Neural crest cell (in vitro differentiated cells): ENCODE measurements around the gene ECE1. TPM values are rescaled to one million over a fixed set of nuclear protein-coding genes. Genes with fewer than 3 reads are reported as not detected.
"Not testable (repeated sequence)": the region's sequence is repeated elsewhere in the genome, so short reads cannot be mapped to it uniquely, and the experiment has no call there.

Experiments used
- DNase-seq: peaks from one replicate; pipeline ENCODE4 v3.0.0; 2021; ENCODE audit warnings: low read depth, mixed read lengths, low spot score
- H3K27ac Mint-ChIP-seq: one replicate; pipeline ENCODE4 v1.8.0; 2021; ENCODE audit warnings: mild to moderate bottlenecking, mixed read lengths; ENCODE audit not compliant: unreplicated experiment
- H3K27me3 Mint-ChIP-seq: 2 replicates; pipeline ENCODE4 v1.8.0; 2021; ENCODE audit warnings: low read depth, mild to moderate bottlenecking, mixed read lengths
- H3K36me3 Mint-ChIP-seq: 2 replicates; pipeline ENCODE4 v1.8.0; 2021; ENCODE audit warnings: low read depth, mild to moderate bottlenecking, mixed read lengths
- H3K4me1 Mint-ChIP-seq: 2 replicates; pipeline ENCODE4 v1.8.0; 2021; ENCODE audit warnings: mixed read lengths
- H3K4me3 Mint-ChIP-seq: one replicate; pipeline ENCODE4 v1.8.0; 2021; ENCODE audit warnings: mild to moderate bottlenecking, mixed read lengths
- H3K9me3 Mint-ChIP-seq: 2 replicates; pipeline ENCODE4 v1.8.0; 2021; ENCODE audit warnings: mixed read lengths
- total RNA-seq: library from RNA; stranded (reverse); gene quantifications from 2 replicates; pipeline ENCODE4 v1.2.1, GENCODE V29; 2021
- TF ChIP-seq, protein P1 (sequence below): fragments of 200-600 bp; sonication (generic); conservative IDR thresholded peaks from 2 replicates; pipeline ENCODE4 v1.5.0; 2021; ENCODE audit warnings: antibody characterized with exemption, mild to moderate bottlenecking

The ECE1 gene
- total RNA-seq, 1 donor from 2014 or later, result 40.3 TPM

DNA sequence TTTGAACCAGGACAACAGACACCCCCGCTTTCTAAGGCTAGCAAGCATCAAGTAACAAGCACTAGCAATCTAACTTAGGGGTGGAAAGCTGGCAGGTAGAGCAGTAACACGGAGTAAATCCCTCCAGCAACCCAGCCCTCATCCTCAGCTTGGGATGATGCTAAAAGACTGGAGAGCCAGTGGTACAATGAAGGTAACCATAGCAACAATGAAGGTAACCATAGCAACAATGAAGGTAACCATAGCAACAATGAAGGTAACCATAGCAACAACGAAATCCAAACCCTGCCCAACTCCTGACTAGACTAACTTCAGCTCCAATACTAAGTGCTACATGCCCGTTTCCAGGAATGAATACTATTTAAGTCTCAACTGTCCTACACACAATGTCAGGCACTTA lies 91.3 kb downstream of the ECE1 start:
- Mint-ChIP-seq H3K27ac (no peak overlapping the region), H3K4me3 (no peak overlapping the region), H3K36me3 (no peaks in the 10 kb centered on the region), H3K27me3 (no peaks in the 10 kb centered on the region), H3K9me3 (no peaks in the 10 kb centered on the region), H3K4me1 (peaks cover 6% of the 10 kb centered on the region)
- no peak for DNase-seq
- TF ChIP-seq, protein P1, sequence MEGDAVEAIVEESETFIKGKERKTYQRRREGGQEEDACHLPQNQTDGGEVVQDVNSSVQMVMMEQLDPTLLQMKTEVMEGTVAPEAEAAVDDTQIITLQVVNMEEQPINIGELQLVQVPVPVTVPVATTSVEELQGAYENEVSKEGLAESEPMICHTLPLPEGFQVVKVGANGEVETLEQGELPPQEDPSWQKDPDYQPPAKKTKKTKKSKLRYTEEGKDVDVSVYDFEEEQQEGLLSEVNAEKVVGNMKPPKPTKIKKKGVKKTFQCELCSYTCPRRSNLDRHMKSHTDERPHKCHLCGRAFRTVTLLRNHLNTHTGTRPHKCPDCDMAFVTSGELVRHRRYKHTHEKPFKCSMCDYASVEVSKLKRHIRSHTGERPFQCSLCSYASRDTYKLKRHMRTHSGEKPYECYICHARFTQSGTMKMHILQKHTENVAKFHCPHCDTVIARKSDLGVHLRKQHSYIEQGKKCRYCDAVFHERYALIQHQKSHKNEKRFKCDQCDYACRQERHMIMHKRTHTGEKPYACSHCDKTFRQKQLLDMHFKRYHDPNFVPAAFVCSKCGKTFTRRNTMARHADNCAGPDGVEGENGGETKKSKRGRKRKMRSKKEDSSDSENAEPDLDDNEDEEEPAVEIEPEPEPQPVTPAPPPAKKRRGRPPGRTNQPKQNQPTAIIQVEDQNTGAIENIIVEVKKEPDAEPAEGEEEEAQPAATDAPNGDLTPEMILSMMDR, result no peak

DNA sequence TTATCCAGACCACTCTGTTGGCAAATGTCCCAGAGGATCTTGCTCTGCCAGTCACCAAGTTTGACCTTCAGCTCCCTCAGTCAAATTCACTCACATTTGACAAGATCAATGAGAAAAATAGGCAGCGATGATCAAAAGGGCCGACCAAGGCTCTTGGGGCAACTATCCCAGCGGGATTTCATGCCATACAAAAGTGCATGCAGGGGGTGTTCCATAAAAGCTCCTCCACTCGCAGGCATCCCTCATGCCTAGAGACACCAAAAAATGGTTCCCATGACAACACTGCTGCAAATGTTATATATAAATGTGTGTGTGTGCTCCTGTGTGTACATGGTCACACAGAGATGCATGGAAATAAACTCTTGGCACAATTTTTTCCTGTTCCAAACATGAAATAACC lies 97.4 kb downstream of the ECE1 start:
- H3K36me3 Mint-ChIP-seq, result no peaks in the 10 kb centered on the region
- DNase-seq, result no peak
- TF ChIP-seq, protein P1, result no peak
- H3K9me3 Mint-ChIP-seq, result no peaks in the 10 kb centered on the region
- H3K4me3 Mint-ChIP-seq, result no peak overlapping the region
- peaks cover 16% of the 10 kb centered on the region for H3K27me3 Mint-ChIP-seq
- H3K27ac Mint-ChIP-seq, result no peak overlapping the region
- peaks cover 17% of the 10 kb centered on the region for H3K4me1 Mint-ChIP-seq

DNA sequence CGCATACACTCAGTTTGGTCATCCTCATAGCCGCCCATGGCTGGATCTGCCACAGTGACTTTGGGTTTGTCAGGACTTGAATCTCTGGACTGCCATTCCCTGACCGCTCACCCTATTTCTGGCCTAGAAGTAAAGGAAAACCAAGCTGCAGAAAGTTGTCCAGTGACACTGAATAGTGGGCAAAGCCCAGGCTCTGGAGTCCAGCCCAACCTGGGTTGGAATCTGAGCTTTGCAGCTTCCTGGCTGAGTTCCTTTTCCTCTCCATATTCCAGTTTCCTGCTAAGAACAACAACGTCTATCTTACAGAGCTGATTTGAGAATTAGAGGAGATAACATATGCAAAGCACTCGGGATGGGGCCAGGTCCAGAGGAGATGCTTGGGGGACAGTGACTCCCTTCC lies 98.0 kb downstream of the ECE1 start:
- DNase-seq, result no peak
- TF ChIP-seq, protein P1, result no peak
- Mint-ChIP-seq H3K4me1 (peaks cover 17% of the 10 kb centered on the region), H3K36me3 (no peaks in the 10 kb centered on the region), H3K27me3 (peaks cover 16% of the 10 kb centered on the region), H3K4me3 (no peak overlapping the region), H3K27ac (no peak overlapping the region), H3K9me3 (no peaks in the 10 kb centered on the region)

DNA sequence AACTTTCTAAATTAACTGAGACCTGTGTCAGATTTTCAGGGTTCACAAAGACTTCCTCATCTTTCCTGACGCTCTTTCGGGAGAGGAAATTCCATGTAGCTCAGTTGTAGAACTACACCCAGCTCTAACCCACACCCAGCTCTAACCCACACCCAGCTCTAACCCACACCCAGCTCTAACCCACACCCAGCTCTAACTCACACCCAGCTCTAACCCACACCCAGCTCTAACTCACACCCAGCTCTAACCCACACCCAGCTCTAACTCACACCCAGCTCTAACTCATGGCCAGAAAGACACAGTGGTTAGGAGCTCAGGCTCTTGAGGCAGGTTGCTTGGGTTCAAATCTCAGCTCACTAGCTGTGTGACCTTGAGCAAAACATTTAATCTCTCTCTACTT lies 99.5 kb downstream of the ECE1 start:
- peaks cover 17% of the 10 kb centered on the region for H3K4me1 Mint-ChIP-seq
- not testable (repeated sequence) for H3K27ac Mint-ChIP-seq, DNase-seq, H3K9me3 Mint-ChIP-seq, H3K36me3 Mint-ChIP-seq, H3K4me3 Mint-ChIP-seq
- peaks cover 16% of the 10 kb centered on the region for H3K27me3 Mint-ChIP-seq

DNA sequence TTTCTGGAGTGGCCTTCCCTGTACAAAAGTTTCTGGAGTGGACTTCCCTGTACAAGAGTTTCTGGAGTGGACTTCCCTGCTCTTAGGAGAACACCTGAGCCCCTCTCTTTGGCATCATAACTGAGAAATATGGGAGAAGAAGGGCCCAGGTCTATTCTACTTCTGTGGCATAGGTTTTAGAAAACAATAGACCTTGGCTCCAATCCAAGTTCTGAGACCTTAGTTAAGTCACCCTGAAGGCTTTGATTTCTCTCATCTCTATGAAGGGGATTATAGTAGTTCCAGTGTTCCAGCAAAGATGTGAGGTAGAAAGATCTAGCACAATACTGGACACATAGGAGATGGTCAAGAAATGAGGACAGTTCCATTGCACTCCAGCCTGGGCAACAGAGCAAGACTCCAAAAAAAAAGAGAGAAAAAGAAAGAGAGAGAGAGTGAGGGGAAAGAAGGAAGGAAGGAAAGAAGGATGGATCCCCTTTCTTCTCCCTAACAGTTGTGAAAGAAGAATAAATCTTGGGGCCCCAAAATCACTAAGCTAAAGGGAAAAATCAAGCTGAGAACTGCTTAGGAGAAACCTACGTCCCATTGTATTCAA lies 100.3 kb downstream of the ECE1 start:
- no peak for DNase-seq
- peaks cover 13% of the 10 kb centered on the region for H3K4me1 Mint-ChIP-seq
- no peak overlapping the region for H3K4me3 Mint-ChIP-seq
- no peaks in the 10 kb centered on the region for H3K9me3 Mint-ChIP-seq
- no peaks in the 10 kb centered on the region for H3K36me3 Mint-ChIP-seq
- H3K27ac Mint-ChIP-seq, result no peak overlapping the region
- TF ChIP-seq, protein P1, result no peak
- peaks cover 16% of the 10 kb centered on the region for H3K27me3 Mint-ChIP-seq

DNA sequence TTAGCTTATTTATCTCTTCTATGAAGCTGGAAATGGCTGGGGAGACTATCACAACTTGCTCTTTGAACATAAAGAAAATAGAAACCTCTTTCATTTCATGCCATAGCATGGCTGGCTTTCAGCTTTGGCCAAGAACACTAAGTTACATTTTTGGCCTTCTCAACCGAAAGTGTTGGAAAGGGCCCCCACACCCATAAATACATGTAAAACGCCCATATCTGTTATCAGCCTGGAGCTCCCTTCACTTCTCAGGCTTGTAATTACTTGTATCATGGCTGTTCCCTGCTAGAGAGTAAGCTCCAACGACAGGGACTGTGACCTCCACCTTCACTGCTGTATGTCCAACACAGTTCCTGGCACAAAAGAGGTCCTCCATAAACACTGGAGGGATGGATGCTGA lies 100.8 kb downstream of the ECE1 start:
- no peak overlapping the region for H3K27ac Mint-ChIP-seq
- TF ChIP-seq, protein P1, result no peak
- H3K27me3 Mint-ChIP-seq, result peaks cover 16% of the 10 kb centered on the region
- H3K9me3 Mint-ChIP-seq, result no peaks in the 10 kb centered on the region
- no peak overlapping the region for H3K4me3 Mint-ChIP-seq
- no peak for DNase-seq
- no peaks in the 10 kb centered on the region for H3K36me3 Mint-ChIP-seq
- peaks cover 11% of the 10 kb centered on the region for H3K4me1 Mint-ChIP-seq
